WTC11 (cell line): Measurements from ENCODE around the gene SECTM1. TPM values are rescaled to one million over a fixed set of nuclear protein-coding genes. Genes with fewer than 3 reads are reported as not detected.

Source experiments
- ATAC-seq: fragments of 200-7000 bp; cut with Tn5 transposase; 2 replicates; pipeline ENCODE4 v1.10.0; 2021; ENCODE audit warnings: mild to moderate bottlenecking, moderate library complexity
- CTCF ChIA-PET: fragments of 300-600 bp; sonication (Branson Sonifier 250); formaldehyde crosslinking; loops from one replicate; lab custom pipeline; 2021; ENCODE audit warnings: antibody characterized with exemption; lab: Charles Lee
- POLR2A ChIA-PET: fragments of 350-600 bp; sonication (Branson Sonifier 250); formaldehyde crosslinking; loops from one replicate; lab custom pipeline; 2021; ENCODE audit warnings: antibody characterized with exemption; lab: Charles Lee
- DNase-seq: peaks from one replicate; pipeline ENCODE4 v3.0.0; 2021; ENCODE audit warnings: low spot score
- H3K27ac Mint-ChIP-seq: 2 replicates; pipeline ENCODE4 v1.8.0; 2021; ENCODE audit warnings: mixed read lengths
- H3K27me3 Mint-ChIP-seq: 2 replicates; pipeline ENCODE4 v1.8.0; 2021; ENCODE audit warnings: low read depth, mild to moderate bottlenecking, moderate library complexity, mixed read lengths
- H3K36me3 Mint-ChIP-seq: 2 replicates; pipeline ENCODE4 v1.8.0; 2021; ENCODE audit warnings: mixed read lengths
- H3K4me1 Mint-ChIP-seq: 2 replicates; pipeline ENCODE4 v1.8.0; 2022; ENCODE audit warnings: mixed read lengths
- H3K4me3 Mint-ChIP-seq: 2 replicates; pipeline ENCODE4 v1.8.0; 2021; ENCODE audit warnings: mild to moderate bottlenecking, moderate library complexity, mixed read lengths
- H3K9me3 Mint-ChIP-seq: 2 replicates; pipeline ENCODE4 v1.8.0; 2021; ENCODE audit warnings: mixed read lengths
- EMX1 ChIP-seq: fragments of 250-450 bp; sonication (Bioruptor Pico); IDR thresholded peaks from 2 replicates; pipeline ENCODE4 v1.8.0; 2021; ENCODE audit warnings: mild to moderate bottlenecking
- ESRRA ChIP-seq: sonication (generic); formaldehyde crosslinking; IDR thresholded peaks from 2 replicates; pipeline ENCODE4 v1.8.1; 2022; ENCODE audit warnings: mild to moderate bottlenecking, missing genetic modification reagents, borderline replicate concordance
- IRF2 ChIP-seq: sonication (generic); formaldehyde crosslinking; IDR thresholded peaks from 2 replicates; pipeline ENCODE4 v1.8.0; 2022; ENCODE audit warnings: low read depth, missing genetic modification reagents, borderline replicate concordance
- JUN ChIP-seq: sonication (generic); formaldehyde crosslinking; IDR thresholded peaks from 2 replicates; pipeline ENCODE4 v1.8.0; 2023; ENCODE audit warnings: mild to moderate bottlenecking, missing genetic modification reagents
- NFYB ChIP-seq: sonication (generic); formaldehyde crosslinking; conservative IDR thresholded peaks from 2 replicates; pipeline ENCODE4 v1.8.0; 2022; ENCODE audit warnings: low read depth, missing genetic modification reagents
- PRRX2 ChIP-seq: fragments of 250-450 bp; sonication (Bioruptor Pico); IDR thresholded peaks from 2 replicates; pipeline ENCODE4 v1.8.0; 2021; ENCODE audit warnings: mild to moderate bottlenecking
- RORB ChIP-seq: fragments of 250-450 bp; sonication (Bioruptor Pico); IDR thresholded peaks from 2 replicates; pipeline ENCODE4 v1.9.0; 2021; ENCODE audit warnings: mild to moderate bottlenecking
- SOX15 ChIP-seq: fragments of 250-450 bp; sonication (Bioruptor Pico); IDR thresholded peaks from 2 replicates; pipeline ENCODE4 v1.9.0; 2021; ENCODE audit warnings: mild to moderate bottlenecking
- TEAD4 ChIP-seq: sonication (generic); formaldehyde crosslinking; IDR thresholded peaks from 2 replicates; pipeline ENCODE4 v1.8.0; 2022; ENCODE audit warnings: mild to moderate bottlenecking, missing genetic modification reagents
- ZNF121 ChIP-seq: sonication (generic); formaldehyde crosslinking; IDR thresholded peaks from 2 replicates; pipeline ENCODE4 v1.8.0; 2023; ENCODE audit warnings: missing genetic modification reagents
- ZNF138 ChIP-seq: sonication (generic); formaldehyde crosslinking; conservative IDR thresholded peaks from 2 replicates; pipeline ENCODE4 v1.8.1; 2022; ENCODE audit warnings: mild to moderate bottlenecking, moderate library complexity, missing genetic modification reagents
- ZNF263 ChIP-seq: sonication (generic); formaldehyde crosslinking; IDR thresholded peaks from 2 replicates; pipeline ENCODE4 v1.8.1; 2022; ENCODE audit warnings: low read depth, mild to moderate bottlenecking, moderate library complexity, missing genetic modification reagents
- ZNF423 ChIP-seq: fragments of 250-450 bp; sonication (Bioruptor Pico); IDR thresholded peaks from 2 replicates; pipeline ENCODE4 v2.1.2; 2022; ENCODE audit warnings: mild to moderate bottlenecking, moderate library complexity
- total RNA-seq: library from RNA; stranded (reverse); gene quantifications from 3 replicates; pipeline ENCODE4 v1.2.3, GENCODE V29; 2021
- TF ChIP-seq, protein P1 (sequence below): sonication (generic); formaldehyde crosslinking; IDR thresholded peaks from 2 replicates; pipeline ENCODE4 v1.8.1; 2022; ENCODE audit warnings: mild to moderate bottlenecking, missing genetic modification reagents, moderate library complexity, borderline replicate concordance
- TF ChIP-seq, protein P2 (sequence below): sonication (generic); formaldehyde crosslinking; IDR thresholded peaks from 2 replicates; pipeline ENCODE4 v1.8.1; 2022; ENCODE audit warnings: low read depth, missing genetic modification reagents, borderline replicate concordance
- TF ChIP-seq, protein P3 (sequence below): sonication (generic); formaldehyde crosslinking; IDR thresholded peaks from 2 replicates; pipeline ENCODE4 v1.8.1; 2023; ENCODE audit warnings: mild to moderate bottlenecking, missing genetic modification reagents, moderate library complexity
- TF ChIP-seq, protein P4 (sequence below): sonication (generic); formaldehyde crosslinking; IDR thresholded peaks from 2 replicates; pipeline ENCODE4 v1.8.1; 2022; ENCODE audit warnings: low read depth, mild to moderate bottlenecking, moderate library complexity, missing genetic modification reagents, borderline replicate concordance
- TF ChIP-seq, protein P5 (sequence below): sonication (generic); formaldehyde crosslinking; IDR thresholded peaks from 2 replicates; pipeline ENCODE4 v1.8.1; 2023; ENCODE audit warnings: mild to moderate bottlenecking, missing genetic modification reagents

SECTM1 gene
- total RNA-seq, 1 experiment from 2014 or later, result 0.22 TPM

DNA sequence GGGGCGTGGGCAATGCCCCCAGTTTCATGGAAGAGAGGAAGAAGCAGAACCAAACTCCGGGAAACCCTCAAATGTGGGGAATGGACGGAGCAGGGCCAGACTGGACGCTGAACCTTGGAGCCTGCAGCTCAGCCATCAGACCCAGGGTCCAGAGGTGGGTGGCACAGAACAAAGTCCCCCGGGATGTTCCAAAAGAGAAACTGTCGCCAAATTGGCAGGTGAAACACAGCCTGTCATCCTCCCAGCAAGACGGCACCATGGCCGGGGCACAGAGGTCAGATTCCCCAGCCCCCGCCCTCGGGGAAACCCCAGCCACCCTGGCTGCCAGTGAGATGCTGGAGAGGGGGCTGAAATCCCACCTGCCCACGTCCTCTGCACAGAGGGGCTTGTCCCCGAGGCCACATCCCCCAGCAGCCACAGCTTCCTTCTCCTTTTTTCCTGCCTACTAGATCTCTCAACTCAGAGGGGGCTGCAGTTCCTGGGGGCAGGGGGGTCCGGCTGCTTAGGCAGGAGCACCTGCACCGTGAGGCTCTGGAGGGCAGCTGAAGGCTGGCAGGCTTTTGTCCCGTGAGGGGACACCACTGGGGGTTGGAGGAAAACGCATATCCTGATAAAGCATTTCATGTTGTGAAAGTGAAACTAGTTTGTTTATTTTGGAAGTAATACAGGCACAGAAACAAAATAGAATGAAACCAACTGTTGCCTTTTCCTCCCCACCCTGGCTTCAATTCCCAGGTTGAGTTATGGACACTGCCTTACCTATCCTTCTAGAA is 1.2 kb upstream of the SECTM1 start (continued):
- TF ChIP-seq, protein P1, sequence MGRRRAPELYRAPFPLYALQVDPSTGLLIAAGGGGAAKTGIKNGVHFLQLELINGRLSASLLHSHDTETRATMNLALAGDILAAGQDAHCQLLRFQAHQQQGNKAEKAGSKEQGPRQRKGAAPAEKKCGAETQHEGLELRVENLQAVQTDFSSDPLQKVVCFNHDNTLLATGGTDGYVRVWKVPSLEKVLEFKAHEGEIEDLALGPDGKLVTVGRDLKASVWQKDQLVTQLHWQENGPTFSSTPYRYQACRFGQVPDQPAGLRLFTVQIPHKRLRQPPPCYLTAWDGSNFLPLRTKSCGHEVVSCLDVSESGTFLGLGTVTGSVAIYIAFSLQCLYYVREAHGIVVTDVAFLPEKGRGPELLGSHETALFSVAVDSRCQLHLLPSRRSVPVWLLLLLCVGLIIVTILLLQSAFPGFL (CRISPR knock-in tag), result no peak
- TF ChIP-seq JUN (CRISPR knock-in tag), result no peak
- no peak for TF ChIP-seq TEAD4 (CRISPR knock-in tag)
- TF ChIP-seq, all 79 proteins: peak for 0

DNA sequence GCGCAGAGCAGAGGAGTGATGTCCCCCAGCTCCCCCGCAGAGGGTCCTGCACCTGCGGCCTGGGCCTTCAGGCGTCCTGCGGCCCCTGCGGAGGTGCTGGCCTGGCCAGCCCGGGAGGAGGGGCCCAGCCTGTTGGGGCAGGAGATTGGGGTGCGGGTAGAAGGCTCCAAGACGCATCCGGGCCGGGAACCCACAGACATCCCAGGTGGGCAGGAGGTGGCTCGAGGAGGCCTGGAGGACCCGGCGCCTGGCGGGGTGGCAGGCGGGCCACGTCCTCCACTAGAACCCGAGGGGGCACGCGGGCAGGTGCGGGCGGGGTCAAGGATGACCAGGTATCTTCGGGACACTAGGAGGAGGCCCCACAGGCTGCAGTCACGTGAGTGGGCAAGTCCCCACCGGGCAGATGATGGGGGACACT is 647 bp upstream of the SECTM1 start:
- Mint-ChIP-seq H3K4me1 (peaks cover 21% of the 10 kb centered on the region), H3K27ac (no peak overlapping the region), H3K9me3 (no peaks in the 10 kb centered on the region), H3K36me3 (no peaks in the 10 kb centered on the region), H3K27me3 (peaks cover 87% of the 10 kb centered on the region), H3K4me3 (no peak overlapping the region; the same call in 1 of the 2 replicates)
- ChIA-PET POLR2A (interaction anchor here (0.6 kb wide), 1 partner anchor 74 kb away, joined by 12 read pairs; no protein-coding TSS in a partner anchor), CTCF (interaction anchor here (1.3 to 2.0 kb wide), 4 partner anchors 18 to 98 kb away, joined by 5 to 15 read pairs (median 6); no protein-coding TSS in a partner anchor)
- DNase-seq (no peak), ATAC-seq (no peak)
- no peak for TF ChIP-seq ESRRA
- no peak for TF ChIP-seq IRF2 (CRISPR knock-in tag)
- TF ChIP-seq, protein P2, sequence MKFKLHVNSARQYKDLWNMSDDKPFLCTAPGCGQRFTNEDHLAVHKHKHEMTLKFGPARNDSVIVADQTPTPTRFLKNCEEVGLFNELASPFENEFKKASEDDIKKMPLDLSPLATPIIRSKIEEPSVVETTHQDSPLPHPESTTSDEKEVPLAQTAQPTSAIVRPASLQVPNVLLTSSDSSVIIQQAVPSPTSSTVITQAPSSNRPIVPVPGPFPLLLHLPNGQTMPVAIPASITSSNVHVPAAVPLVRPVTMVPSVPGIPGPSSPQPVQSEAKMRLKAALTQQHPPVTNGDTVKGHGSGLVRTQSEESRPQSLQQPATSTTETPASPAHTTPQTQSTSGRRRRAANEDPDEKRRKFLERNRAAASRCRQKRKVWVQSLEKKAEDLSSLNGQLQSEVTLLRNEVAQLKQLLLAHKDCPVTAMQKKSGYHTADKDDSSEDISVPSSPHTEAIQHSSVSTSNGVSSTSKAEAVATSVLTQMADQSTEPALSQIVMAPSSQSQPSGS, result no peak
- no peak for TF ChIP-seq NFYB (CRISPR knock-in tag)
- no peak for TF ChIP-seq ZNF121 (CRISPR knock-in tag)

DNA sequence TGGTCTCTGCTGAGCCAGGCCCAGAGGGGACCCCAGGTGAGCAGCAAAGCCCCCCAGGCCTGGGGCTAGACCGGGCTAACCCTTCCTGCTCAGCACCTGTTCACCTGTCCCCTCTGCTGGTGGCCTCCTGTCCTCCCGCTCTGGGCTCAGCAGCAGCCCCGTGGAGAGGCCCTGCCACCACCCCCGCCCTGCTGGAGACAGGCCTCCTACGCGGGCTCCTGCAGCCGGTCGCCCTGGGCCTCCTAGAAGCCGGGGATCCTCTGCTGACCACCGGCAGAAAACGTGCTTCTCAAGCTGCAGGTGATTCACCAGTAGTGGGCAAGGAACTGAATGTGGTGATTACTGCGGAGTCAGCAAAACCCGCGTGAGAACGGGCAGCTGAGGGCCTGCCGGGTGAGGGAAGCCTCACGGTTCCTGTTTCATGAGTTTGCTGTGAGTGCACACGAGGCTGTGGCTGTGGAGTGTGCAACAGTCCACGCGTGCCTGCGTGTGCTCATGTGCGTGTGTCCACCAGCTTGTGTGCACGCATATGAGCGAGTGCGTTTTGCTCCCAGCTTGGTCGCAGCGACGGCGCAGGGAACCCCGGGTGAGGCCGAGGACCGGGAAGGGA is 792 bp downstream of the SECTM1 start:
- Mint-ChIP-seq H3K4me1 (peaks cover 22% of the 10 kb centered on the region), H3K27me3 (peaks cover 72% of the 10 kb centered on the region), H3K27ac (no peak overlapping the region), H3K9me3 (no peaks in the 10 kb centered on the region), H3K4me3 (peak overlapping the region; percentile 61), H3K36me3 (no peaks in the 10 kb centered on the region)
- TF ChIP-seq TEAD4 (CRISPR knock-in tag), result no peak
- TF ChIP-seq ZNF263 (CRISPR knock-in tag), result no peak
- TF ChIP-seq ZNF423 (CRISPR knock-in tag), result peak; percentile 45
- POLR2A ChIA-PET, result interaction anchor here (0.6 kb wide), 1 partner anchor 61 kb away, joined by 8 read pairs; no protein-coding TSS in a partner anchor
- CTCF ChIA-PET, result interaction anchor here (0.8 to 2.0 kb wide), 7 partner anchors 11 to 97 kb away, joined by 3 to 15 read pairs (median 5); no protein-coding TSS in a partner anchor
- DNase-seq (no peak), ATAC-seq (peak; percentile 12; the same call in 1 of the 2 replicates)

DNA sequence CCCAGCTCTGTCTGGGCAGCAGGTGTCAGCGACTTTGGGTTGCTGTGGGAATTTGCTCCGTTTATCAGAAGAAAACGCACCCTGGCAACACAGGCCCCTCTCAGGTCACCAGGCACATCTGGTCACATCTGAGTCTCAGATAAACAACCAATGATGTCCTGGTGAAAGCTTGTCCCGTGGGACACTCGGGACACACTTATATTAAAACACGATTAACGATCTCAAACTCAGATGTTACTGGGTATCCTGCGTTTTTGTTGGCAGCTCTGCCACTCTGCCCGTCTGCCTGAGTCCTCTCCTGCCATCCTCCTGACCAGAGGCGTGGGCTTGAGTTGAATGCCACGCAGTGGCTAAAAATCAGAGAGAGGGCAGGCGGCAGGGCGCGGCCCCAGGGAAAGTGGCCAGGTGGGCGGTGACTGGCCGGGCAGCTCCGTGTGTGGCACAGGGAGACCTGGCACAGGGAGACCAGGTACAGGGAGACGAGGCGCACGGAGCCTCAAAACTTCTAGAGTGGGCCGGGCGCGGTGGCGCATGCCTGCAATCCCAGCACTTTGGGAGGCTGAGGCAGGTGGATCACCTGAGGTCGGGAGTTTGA is 2.1 kb downstream of the SECTM1 start:
- TF ChIP-seq SOX15 (CRISPR knock-in tag) (no peak), ZNF121 (CRISPR knock-in tag) (no peak), RORB (no peak), ZNF138 (no peak), EMX1 (CRISPR knock-in tag) (no peak), PRRX2 (CRISPR knock-in tag) (no peak)
- TF ChIP-seq, protein P3, sequence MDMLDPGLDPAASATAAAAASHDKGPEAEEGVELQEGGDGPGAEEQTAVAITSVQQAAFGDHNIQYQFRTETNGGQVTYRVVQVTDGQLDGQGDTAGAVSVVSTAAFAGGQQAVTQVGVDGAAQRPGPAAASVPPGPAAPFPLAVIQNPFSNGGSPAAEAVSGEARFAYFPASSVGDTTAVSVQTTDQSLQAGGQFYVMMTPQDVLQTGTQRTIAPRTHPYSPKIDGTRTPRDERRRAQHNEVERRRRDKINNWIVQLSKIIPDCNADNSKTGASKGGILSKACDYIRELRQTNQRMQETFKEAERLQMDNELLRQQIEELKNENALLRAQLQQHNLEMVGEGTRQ, result no peak
- TF ChIP-seq, protein P4, sequence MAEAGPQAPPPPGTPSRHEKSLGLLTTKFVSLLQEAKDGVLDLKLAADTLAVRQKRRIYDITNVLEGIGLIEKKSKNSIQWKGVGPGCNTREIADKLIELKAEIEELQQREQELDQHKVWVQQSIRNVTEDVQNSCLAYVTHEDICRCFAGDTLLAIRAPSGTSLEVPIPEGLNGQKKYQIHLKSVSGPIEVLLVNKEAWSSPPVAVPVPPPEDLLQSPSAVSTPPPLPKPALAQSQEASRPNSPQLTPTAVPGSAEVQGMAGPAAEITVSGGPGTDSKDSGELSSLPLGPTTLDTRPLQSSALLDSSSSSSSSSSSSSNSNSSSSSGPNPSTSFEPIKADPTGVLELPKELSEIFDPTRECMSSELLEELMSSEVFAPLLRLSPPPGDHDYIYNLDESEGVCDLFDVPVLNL (CRISPR knock-in tag), result no peak
- TF ChIP-seq, protein P1 (CRISPR knock-in tag), result no peak
- TF ChIP-seq, protein P5, sequence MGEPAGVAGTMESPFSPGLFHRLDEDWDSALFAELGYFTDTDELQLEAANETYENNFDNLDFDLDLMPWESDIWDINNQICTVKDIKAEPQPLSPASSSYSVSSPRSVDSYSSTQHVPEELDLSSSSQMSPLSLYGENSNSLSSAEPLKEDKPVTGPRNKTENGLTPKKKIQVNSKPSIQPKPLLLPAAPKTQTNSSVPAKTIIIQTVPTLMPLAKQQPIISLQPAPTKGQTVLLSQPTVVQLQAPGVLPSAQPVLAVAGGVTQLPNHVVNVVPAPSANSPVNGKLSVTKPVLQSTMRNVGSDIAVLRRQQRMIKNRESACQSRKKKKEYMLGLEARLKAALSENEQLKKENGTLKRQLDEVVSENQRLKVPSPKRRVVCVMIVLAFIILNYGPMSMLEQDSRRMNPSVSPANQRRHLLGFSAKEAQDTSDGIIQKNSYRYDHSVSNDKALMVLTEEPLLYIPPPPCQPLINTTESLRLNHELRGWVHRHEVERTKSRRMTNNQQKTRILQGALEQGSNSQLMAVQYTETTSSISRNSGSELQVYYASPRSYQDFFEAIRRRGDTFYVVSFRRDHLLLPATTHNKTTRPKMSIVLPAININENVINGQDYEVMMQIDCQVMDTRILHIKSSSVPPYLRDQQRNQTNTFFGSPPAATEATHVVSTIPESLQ (CRISPR knock-in tag), result no peak
- TF ChIP-seq, all 79 proteins: peak for 0
- no peaks in the 10 kb centered on the region for H3K9me3 Mint-ChIP-seq
- H3K27ac Mint-ChIP-seq, result no peak overlapping the region
- no peaks in the 10 kb centered on the region for H3K36me3 Mint-ChIP-seq
- H3K4me3 Mint-ChIP-seq, result no peak overlapping the region
- ChIA-PET CTCF (interaction anchor here (0.8 to 1.9 kb wide), 3 partner anchors 20 to 95 kb away, joined by 3 to 5 read pairs (median 5); no protein-coding TSS in a partner anchor), POLR2A (no interaction called here)
- no peak for DNase-seq
- no peak for ATAC-seq
- H3K27me3 Mint-ChIP-seq, result peaks cover 59% of the 10 kb centered on the region
- H3K4me1 Mint-ChIP-seq, result peaks cover 24% of the 10 kb centered on the region
